Mucosa of descending colon (tissue), 3 donors: Measurements from ENCODE around the gene PDLIM7. TPM values are rescaled to one million over a fixed set of nuclear protein-coding genes. Genes with fewer than 3 reads are reported as not detected.
A peak's percentile ranks its signal among the peaks of the same experiment; 100 is the strongest.

Source experiments
- ATAC-seq: fragments of 200-7000 bp; cut with Tn5 transposase; one replicate; pipeline ENCODE4 v1.9.1; 2020; ENCODE audit warnings: mild to moderate bottlenecking, moderate library complexity
- DNase-seq, 3 donors: peaks; one replicate each; pipeline ENCODE4 v3.0.0-alpha.2; 2020
- H3K36me3 ChIP-seq: fragments of 200-600 bp; one replicate; pipeline ENCODE4 v1.8.0; 2021; ENCODE audit warnings: low read depth, mild to moderate bottlenecking
- H3K4me1 ChIP-seq: fragments of 200-600 bp; one replicate; pipeline ENCODE4 v1.8.0; 2021; ENCODE audit warnings: low read depth, mild to moderate bottlenecking
- H3K4me3 ChIP-seq: fragments of 200-600 bp; one replicate; pipeline ENCODE4 v1.8.0; 2021; ENCODE audit warnings: mild to moderate bottlenecking
- H3K9me3 ChIP-seq: fragments of 200-600 bp; one replicate; pipeline ENCODE4 v1.8.0; 2021; ENCODE audit warnings: mild to moderate bottlenecking
- intact Hi-C, 2 donors: fragments of 100-400 bp; cut with DNase I in 1 of 2; cut with micrococcal nuclease in 1 of 2; formaldehyde crosslinking; loops; one replicate each; pipeline versions ENCODE4 v1.11.0 to v1.11.1; 2022; cut with DNase I, micrococcal nuclease
- total RNA-seq, 3 donors: library from RNA; stranded (reverse); fragmentation: NEBNext Ultra II Directional in 2 of 3; extraction: Animal tissue kit (Norgen Biotek cat#: 25700) in 2 of 3; gene quantifications; one replicate each; pipeline versions ENCODE4 v1.2.1 to v1.2.4, GENCODE V29; 2021 to 2023
- TF ChIP-seq, protein P1 (sequence below): fragments of 200-600 bp; IDR thresholded peaks from one replicate; pipeline ENCODE4 v1.8.0; 2022; ENCODE audit warnings: antibody characterized with exemption, mild to moderate bottlenecking
- donor health status: DM: no; HTN: no; CAD: no; lungs with moderate emphysema.
- donor health status: DM: no; HTN: no; CAD: no.
- donor health status: DM: no; HTN: yes; CAD: no.

PDLIM7 gene
- total RNA-seq, 3 donors from 2014 or later, result 12.9 to 333 (median 54.0) TPM

DNA sequence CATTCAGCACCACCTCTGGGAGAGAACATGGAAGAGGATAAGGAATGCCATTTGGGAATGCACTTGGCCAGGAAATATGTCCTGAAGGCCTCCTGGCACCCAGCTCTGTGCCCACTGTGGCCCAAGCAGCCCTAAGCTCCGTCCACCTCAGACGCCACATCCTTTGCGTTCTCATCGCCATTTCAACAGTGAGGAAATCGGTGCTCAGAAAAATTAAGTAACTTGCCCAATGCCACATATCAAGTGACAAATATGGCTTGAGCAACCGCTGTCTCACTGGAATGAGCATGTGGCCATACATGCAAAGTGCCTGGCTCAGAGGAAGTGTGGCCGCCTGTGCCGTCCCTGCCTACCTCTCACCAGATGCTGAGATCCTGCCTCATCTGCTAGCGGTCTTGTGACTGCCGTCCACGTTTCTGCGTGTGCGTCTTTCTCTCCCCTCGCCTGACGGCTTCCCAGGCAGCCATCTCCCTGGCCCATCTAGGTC is 13.2 kb upstream of the PDLIM7 start:
- no peak overlapping the region for H3K4me3 ChIP-seq
- no peaks in the 10 kb centered on the region for H3K36me3 ChIP-seq
- no peaks in the 10 kb centered on the region for H3K9me3 ChIP-seq
- TF ChIP-seq, protein P1, sequence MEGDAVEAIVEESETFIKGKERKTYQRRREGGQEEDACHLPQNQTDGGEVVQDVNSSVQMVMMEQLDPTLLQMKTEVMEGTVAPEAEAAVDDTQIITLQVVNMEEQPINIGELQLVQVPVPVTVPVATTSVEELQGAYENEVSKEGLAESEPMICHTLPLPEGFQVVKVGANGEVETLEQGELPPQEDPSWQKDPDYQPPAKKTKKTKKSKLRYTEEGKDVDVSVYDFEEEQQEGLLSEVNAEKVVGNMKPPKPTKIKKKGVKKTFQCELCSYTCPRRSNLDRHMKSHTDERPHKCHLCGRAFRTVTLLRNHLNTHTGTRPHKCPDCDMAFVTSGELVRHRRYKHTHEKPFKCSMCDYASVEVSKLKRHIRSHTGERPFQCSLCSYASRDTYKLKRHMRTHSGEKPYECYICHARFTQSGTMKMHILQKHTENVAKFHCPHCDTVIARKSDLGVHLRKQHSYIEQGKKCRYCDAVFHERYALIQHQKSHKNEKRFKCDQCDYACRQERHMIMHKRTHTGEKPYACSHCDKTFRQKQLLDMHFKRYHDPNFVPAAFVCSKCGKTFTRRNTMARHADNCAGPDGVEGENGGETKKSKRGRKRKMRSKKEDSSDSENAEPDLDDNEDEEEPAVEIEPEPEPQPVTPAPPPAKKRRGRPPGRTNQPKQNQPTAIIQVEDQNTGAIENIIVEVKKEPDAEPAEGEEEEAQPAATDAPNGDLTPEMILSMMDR, result no peak
- peaks cover under 1% of the 10 kb centered on the region for H3K4me1 ChIP-seq
- intact Hi-C loops, result no loop called here
- ATAC-seq (peak; percentile 54), DNase-seq (peak in 2 of 3 donors; percentile 26 to 74)

DNA sequence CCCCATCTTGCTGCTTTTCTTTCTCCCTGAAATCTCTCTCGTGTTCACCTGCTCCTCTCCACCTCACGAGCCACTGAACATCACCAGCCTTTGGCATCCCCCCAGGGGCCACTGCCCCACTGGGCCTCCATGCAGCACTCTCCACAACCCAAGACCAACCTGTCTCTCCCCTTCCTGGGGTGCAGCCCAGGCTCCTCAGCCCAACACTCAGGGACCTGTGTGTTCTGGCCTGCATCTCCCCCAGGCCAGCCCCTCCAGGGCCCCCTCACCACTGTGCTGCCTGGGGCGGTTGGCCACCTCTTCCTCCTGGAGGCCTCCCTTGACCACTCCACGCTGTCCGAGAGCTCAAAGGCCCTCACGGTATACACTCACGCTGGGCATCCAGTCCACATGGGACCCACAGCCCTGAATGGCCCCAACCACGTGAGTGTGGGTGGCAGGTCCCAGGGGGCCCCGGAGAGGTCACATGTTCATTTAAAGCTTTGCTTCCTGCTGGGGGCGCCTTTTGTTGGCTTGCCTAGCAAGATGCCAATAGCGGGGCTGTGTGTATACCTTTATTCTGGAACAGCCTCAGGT is 12.7 kb upstream of the PDLIM7 start:
- Histone ChIP-seq H3K36me3 (no peaks in the 10 kb centered on the region), H3K9me3 (no peaks in the 10 kb centered on the region), H3K4me1 (no peaks in the 10 kb centered on the region), H3K4me3 (no peak overlapping the region)
- TF ChIP-seq, protein P1, result no peak
- ATAC-seq (peak; percentile 32), DNase-seq (no peak)
- intact Hi-C loops, result no loop called here

DNA sequence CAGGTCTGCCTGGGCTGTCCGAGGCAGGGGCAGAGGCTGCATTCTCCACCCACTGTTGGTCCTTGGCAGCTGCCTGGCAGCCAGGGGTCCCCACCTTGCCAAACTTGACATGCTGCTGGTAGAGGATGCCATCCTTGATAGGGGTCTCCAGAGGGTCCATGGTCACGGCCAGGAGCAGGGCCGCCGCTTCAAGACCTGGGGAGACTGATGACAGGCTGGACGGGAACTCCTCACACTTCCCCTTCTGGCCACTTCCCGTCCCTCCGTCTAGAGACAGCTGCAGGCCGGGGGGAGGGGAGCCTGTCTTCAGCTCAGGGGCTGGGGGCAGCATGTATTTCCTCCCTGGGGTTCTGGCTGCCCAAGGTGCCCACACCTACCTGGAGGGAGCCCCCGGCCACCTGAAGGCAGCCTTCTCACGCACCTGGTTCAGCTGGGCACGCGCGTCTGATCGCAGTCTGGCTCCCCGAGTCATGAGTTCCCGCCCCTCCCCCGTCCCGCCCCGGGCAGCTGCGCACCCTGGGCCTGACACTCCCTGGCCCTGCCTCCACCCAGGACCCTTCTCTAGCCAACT is 12.1 kb upstream of the PDLIM7 start, which contains the start of gene DOK3:
Gene DOK3 (minus strand): TSS at position 446 of the 571 bp plus-strand sequence. CDS start 286 bp downstream, at position 160.
- Histone ChIP-seq H3K4me3 (no peak within 1 kb of the TSS), H3K9me3 (no peaks in the 10 kb centered on the region), H3K36me3 (no peaks in the 10 kb centered on the region), H3K4me1 (no peaks in the 10 kb centered on the region)
- ATAC-seq, result peak; percentile 58
- DNase-seq, result peak; percentile 54 to 81 (median 67)
- intact Hi-C loops, result no loop called here
- TF ChIP-seq, protein P1, result no peak

DNA sequence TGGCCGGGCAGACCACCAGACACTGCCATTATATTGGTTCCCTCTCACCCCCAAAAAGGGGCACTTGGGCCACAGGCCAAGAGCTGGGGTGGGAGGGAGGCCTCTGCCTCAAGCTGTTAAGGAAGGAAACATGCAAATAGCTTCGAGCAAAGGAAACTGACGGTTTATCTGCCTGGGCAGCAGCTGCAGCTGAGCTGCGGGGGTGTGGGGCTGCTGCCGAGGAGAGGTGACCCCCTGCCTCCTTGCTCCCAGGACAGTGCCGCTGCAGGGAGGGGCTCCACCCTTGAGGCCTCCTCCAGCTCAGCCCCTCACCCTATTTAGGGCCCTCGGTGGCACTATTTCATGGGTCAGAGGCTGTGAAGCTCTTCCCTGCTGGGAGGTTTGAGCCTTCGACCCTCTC is 11.4 kb upstream of the PDLIM7 start:
- Histone ChIP-seq H3K4me1 (no peaks in the 10 kb centered on the region), H3K9me3 (no peaks in the 10 kb centered on the region), H3K36me3 (no peaks in the 10 kb centered on the region), H3K4me3 (no peak overlapping the region)
- peak in 1 of 3 donors; percentile 51 for DNase-seq
- peak; percentile 19 for ATAC-seq
- intact Hi-C loops, result no loop called here
- TF ChIP-seq, protein P1, result no peak

DNA sequence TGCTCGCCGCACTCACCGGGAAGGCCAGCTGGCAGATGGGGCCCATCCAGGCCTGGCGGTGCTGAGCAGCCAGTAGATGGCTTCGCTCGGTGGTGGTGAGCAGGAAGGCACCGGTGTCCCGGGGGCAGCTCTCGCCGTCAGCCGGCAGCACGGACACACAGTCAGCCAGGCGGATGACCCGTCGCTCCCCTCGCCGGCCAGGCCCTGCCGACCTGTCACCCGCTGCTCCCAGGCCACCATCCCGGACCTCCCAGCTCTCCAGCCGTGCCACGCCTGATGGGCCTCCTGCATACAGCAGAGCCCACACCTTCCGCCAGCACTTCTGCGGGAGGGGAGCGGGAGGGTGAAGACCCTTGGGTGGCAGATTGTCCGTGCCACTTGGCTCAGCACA is 10.8 kb upstream of the PDLIM7 start:
- TF ChIP-seq, protein P1, result no peak
- H3K4me3 ChIP-seq, result no peak overlapping the region
- ATAC-seq (no peak), DNase-seq (peak in 1 of 3 donors; percentile 68)
- H3K9me3 ChIP-seq, result no peaks in the 10 kb centered on the region
- H3K4me1 ChIP-seq, result no peaks in the 10 kb centered on the region
- intact Hi-C loops, result no loop called here
- H3K36me3 ChIP-seq, result no peaks in the 10 kb centered on the region
